K562 (cell line): Measurements from ENCODE around the gene ZNF43. TPM values are rescaled to one million over a fixed set of nuclear protein-coding genes. Genes with fewer than 3 reads are reported as not detected.

Experiments
- C11orf30 ChIP-seq: fragments of 450-650 bp; IDR thresholded peaks from 2 replicates; pipeline ENCODE4 v1.6.1; 2016; ENCODE audit warnings: low read depth, mild to moderate bottlenecking
- NCOA1 ChIP-seq: fragments of 450-650 bp; IDR thresholded peaks from 2 replicates; pipeline ENCODE4 v1.6.1; 2016; ENCODE audit warnings: low read depth
- PURB ChIP-seq: sonication (generic); formaldehyde crosslinking; IDR thresholded peaks from 2 replicates; pipeline ENCODE4 v1.9.0; 2021; ENCODE audit warnings: low read depth, mild to moderate bottlenecking, missing genetic modification reagents
- RAD21 ChIP-seq, 2 experiments: fragments of 250-450 bp in 1 of 2; fragments of 450-650 bp in 1 of 2; sonication (Bioruptor Pico) in 1 of 2; formaldehyde crosslinking in 1 of 2; IDR thresholded peaks in 1 of 2; conservative IDR thresholded peaks in 1 of 2; 2 replicates each; pipeline versions ENCODE4 v1.4.0 to v1.8.0; 2020 to 2022; ENCODE audit warnings: mild to moderate bottlenecking in 2 of 2, moderate library complexity in 1 of 2
- SIX5 ChIP-seq, 2 experiments: IDR thresholded peaks; 2 replicates each; pipeline ENCODE4 v1.6.1; 2011; ENCODE audit warnings: low read length in 2 of 2, borderline replicate concordance in 1 of 2, low read depth in 1 of 2, mild to moderate bottlenecking in 1 of 2, moderate library complexity in 1 of 2; ENCODE audit not compliant: insufficient read depth in 1 of 2
- SMARCA4 ChIP-seq: fragments of 450-650 bp; IDR thresholded peaks from 2 replicates; pipeline ENCODE4 v1.6.1; 2016
- ZNF707 ChIP-seq: fragments of 250-450 bp; sonication (Bioruptor Pico); conservative IDR thresholded peaks from 2 replicates; pipeline ENCODE4 v1.8.0; 2022; ENCODE audit warnings: inconsistent platforms, mild to moderate bottlenecking, moderate library complexity
- ZNF77 ChIP-seq: fragments of 250-450 bp; sonication (Bioruptor Pico); IDR thresholded peaks from 2 replicates; pipeline ENCODE4 v1.5.0; 2020
- ZNF830 ChIP-seq: fragments of 250-450 bp; sonication (Bioruptor Pico); IDR thresholded peaks from 2 replicates; pipeline ENCODE4 v1.5.0; 2021; ENCODE audit warnings: mild to moderate bottlenecking
- ZSCAN32 ChIP-seq: fragments of 450-650 bp; formaldehyde crosslinking; IDR thresholded peaks from 2 replicates; pipeline ENCODE4 v1.4.0; 2020; ENCODE audit warnings: mild to moderate bottlenecking, moderate library complexity
- polyA plus RNA-seq, 8 experiments: library from polyadenylated mRNA; depleted of rRNA in 4 of 8; stranded (reverse) in 5 of 8; unstranded in 3 of 8; fragments of >200 nt; fragmentation: Nextera tagmentation in 2 of 8; fragmentation: Illumina TruSeq in 1 of 8; extraction: Ambion mirVana in 2 of 8; extraction: Trizol in 1 of 8; gene quantifications; 2 replicates each; pipeline versions ENCODE4 v1.2.1 to v1.2.3, GENCODE V29; 2011 to 2014; ENCODE audit warnings: inconsistent platforms in 1 of 8, missing spikeins in 1 of 8
- total RNA-seq, 7 experiments: library from RNA; depleted of rRNA in 6 of 7; stranded (reverse); fragments of >200 nt in 6 of 7; fragmentation: Illumina TruSeq in 2 of 7; extraction: Trizol in 2 of 7; gene quantifications; 2 replicates each; pipeline versions ENCODE4 v1.2.1 to v1.2.3, GENCODE V29; 2011 to 2021; ENCODE audit warnings: low replicate concordance in 1 of 7
- TF ChIP-seq, protein P1 (sequence below), 2 experiments: fragments of 450-650 bp in 1 of 2; IDR thresholded peaks; 2 replicates each; pipeline ENCODE4 v1.6.1; 2011 to 2017; ENCODE audit warnings: low read depth in 2 of 2, antibody characterized with exemption in 1 of 2, borderline replicate concordance in 1 of 2, low read length in 1 of 2, mild to moderate bottlenecking in 1 of 2, mixed read lengths in 1 of 2; ENCODE audit not compliant: control insufficient read depth in 1 of 2
- TF ChIP-seq, protein P2 (sequence below): fragments of 450-650 bp; IDR thresholded peaks from 2 replicates; pipeline ENCODE4 v1.6.1; 2016; ENCODE audit warnings: mild to moderate bottlenecking, moderate library complexity

Gene ZNF43
- total and polyA plus RNA-seq, 9 of the 15 experiments (the other 6 are each of a cell fraction or from before 2014, with no cell fraction given), result 3.6 to 18.6 (median 9.2) TPM

DNA sequence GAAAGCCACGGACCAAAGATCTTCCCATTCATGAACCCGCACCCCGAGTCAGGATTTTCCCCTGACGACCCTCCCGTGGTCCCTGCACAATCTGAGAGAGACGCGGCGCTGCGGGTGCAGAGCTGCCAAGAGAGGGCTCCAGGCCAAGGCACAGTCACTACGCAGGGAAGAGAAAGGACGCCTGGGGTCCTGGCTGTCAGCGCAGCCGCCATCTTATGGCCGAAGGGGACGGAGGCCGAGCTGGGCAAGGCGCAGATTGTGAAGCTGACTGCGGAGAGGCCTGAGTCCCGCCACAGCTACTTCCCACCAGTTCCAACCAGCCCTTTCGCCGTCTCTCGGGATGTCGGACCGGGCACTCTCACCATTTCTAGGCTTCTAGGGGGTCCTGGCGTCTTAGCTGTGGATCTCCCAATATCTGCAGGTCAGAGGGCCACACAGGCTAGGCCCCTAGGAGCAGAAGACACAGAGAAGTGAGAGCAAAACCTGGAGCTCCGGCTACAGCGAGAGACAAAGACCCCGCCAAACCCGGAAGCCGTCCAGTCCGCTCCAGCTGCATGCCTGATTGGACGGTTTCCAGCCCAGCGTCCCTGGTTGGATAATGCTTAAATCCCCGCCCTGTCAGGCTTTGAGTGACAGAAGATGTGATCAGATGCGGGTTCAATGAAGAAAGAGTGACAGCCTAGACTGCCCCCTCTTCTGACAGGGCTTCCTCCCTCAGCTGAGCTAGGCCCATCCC, 68.7 kb downstream of the ZNF43 start, which contains the start of gene ZNF100 (continued):
- TF ChIP-seq NCOA1 (0 out of 2 replicates have a peak, but pooled peaks have one; percentile 18), ZNF77 (no peak), ZSCAN32 (no peak), ZNF707 (CRISPR knock-in tag) (no peak), RAD21 (CRISPR knock-in tag; conservative IDR thresholded peaks at IDR 0.05 in 1 of 2, IDR thresholded peaks at IDR 0.05 in 1 of 2) (no peak; a peak in 1 of 4 replicates), SIX5 (IDR thresholded peaks at IDR 0.05; ENCODE audit: borderline replicate concordance in 1 of 2, insufficient read depth in 1 of 2, low read depth in 1 of 2, low read length in 2 of 2) (no peak), ZNF830 (CRISPR knock-in tag) (no peak), SMARCA4 (no peak), C11orf30 (no peak; the same call in 1 of the 2 replicates), PURB (CRISPR knock-in tag) (no peak)
- TF ChIP-seq, protein P1, sequence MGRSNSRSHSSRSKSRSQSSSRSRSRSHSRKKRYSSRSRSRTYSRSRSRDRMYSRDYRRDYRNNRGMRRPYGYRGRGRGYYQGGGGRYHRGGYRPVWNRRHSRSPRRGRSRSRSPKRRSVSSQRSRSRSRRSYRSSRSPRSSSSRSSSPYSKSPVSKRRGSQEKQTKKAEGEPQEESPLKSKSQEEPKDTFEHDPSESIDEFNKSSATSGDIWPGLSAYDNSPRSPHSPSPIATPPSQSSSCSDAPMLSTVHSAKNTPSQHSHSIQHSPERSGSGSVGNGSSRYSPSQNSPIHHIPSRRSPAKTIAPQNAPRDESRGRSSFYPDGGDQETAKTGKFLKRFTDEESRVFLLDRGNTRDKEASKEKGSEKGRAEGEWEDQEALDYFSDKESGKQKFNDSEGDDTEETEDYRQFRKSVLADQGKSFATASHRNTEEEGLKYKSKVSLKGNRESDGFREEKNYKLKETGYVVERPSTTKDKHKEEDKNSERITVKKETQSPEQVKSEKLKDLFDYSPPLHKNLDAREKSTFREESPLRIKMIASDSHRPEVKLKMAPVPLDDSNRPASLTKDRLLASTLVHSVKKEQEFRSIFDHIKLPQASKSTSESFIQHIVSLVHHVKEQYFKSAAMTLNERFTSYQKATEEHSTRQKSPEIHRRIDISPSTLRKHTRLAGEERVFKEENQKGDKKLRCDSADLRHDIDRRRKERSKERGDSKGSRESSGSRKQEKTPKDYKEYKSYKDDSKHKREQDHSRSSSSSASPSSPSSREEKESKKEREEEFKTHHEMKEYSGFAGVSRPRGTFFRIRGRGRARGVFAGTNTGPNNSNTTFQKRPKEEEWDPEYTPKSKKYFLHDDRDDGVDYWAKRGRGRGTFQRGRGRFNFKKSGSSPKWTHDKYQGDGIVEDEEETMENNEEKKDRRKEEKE (IDR thresholded peaks at IDR 0.05; ENCODE audit: borderline replicate concordance in 1 of 2, control insufficient read depth in 1 of 2, low read depth in 2 of 2, low read length in 1 of 2), result no peak
- TF ChIP-seq, protein P2, sequence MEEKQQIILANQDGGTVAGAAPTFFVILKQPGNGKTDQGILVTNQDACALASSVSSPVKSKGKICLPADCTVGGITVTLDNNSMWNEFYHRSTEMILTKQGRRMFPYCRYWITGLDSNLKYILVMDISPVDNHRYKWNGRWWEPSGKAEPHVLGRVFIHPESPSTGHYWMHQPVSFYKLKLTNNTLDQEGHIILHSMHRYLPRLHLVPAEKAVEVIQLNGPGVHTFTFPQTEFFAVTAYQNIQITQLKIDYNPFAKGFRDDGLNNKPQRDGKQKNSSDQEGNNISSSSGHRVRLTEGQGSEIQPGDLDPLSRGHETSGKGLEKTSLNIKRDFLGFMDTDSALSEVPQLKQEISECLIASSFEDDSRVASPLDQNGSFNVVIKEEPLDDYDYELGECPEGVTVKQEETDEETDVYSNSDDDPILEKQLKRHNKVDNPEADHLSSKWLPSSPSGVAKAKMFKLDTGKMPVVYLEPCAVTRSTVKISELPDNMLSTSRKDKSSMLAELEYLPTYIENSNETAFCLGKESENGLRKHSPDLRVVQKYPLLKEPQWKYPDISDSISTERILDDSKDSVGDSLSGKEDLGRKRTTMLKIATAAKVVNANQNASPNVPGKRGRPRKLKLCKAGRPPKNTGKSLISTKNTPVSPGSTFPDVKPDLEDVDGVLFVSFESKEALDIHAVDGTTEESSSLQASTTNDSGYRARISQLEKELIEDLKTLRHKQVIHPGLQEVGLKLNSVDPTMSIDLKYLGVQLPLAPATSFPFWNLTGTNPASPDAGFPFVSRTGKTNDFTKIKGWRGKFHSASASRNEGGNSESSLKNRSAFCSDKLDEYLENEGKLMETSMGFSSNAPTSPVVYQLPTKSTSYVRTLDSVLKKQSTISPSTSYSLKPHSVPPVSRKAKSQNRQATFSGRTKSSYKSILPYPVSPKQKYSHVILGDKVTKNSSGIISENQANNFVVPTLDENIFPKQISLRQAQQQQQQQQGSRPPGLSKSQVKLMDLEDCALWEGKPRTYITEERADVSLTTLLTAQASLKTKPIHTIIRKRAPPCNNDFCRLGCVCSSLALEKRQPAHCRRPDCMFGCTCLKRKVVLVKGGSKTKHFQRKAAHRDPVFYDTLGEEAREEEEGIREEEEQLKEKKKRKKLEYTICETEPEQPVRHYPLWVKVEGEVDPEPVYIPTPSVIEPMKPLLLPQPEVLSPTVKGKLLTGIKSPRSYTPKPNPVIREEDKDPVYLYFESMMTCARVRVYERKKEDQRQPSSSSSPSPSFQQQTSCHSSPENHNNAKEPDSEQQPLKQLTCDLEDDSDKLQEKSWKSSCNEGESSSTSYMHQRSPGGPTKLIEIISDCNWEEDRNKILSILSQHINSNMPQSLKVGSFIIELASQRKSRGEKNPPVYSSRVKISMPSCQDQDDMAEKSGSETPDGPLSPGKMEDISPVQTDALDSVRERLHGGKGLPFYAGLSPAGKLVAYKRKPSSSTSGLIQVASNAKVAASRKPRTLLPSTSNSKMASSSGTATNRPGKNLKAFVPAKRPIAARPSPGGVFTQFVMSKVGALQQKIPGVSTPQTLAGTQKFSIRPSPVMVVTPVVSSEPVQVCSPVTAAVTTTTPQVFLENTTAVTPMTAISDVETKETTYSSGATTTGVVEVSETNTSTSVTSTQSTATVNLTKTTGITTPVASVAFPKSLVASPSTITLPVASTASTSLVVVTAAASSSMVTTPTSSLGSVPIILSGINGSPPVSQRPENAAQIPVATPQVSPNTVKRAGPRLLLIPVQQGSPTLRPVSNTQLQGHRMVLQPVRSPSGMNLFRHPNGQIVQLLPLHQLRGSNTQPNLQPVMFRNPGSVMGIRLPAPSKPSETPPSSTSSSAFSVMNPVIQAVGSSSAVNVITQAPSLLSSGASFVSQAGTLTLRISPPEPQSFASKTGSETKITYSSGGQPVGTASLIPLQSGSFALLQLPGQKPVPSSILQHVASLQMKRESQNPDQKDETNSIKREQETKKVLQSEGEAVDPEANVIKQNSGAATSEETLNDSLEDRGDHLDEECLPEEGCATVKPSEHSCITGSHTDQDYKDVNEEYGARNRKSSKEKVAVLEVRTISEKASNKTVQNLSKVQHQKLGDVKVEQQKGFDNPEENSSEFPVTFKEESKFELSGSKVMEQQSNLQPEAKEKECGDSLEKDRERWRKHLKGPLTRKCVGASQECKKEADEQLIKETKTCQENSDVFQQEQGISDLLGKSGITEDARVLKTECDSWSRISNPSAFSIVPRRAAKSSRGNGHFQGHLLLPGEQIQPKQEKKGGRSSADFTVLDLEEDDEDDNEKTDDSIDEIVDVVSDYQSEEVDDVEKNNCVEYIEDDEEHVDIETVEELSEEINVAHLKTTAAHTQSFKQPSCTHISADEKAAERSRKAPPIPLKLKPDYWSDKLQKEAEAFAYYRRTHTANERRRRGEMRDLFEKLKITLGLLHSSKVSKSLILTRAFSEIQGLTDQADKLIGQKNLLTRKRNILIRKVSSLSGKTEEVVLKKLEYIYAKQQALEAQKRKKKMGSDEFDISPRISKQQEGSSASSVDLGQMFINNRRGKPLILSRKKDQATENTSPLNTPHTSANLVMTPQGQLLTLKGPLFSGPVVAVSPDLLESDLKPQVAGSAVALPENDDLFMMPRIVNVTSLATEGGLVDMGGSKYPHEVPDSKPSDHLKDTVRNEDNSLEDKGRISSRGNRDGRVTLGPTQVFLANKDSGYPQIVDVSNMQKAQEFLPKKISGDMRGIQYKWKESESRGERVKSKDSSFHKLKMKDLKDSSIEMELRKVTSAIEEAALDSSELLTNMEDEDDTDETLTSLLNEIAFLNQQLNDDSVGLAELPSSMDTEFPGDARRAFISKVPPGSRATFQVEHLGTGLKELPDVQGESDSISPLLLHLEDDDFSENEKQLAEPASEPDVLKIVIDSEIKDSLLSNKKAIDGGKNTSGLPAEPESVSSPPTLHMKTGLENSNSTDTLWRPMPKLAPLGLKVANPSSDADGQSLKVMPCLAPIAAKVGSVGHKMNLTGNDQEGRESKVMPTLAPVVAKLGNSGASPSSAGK, result no peak
